GM18951 (cell line): ENCODE measurements around the gene P4HA3.

ENCODE experiments used
- POLR2A ChIP-seq: IDR thresholded peaks from 4 replicates; pipeline ENCODE4 v1.6.1; 2011; ENCODE audit warnings: mild to moderate bottlenecking; ENCODE audit not compliant: insufficient read length, insufficient read depth; ENCODE audit errors: extremely low read depth
- in situ Hi-C: fragments of 300-500 bp; cut with MboI; formaldehyde crosslinking; loops from one replicate; pipeline ENCODE4 v1.12.0; 2022; ENCODE audit warnings: low sequenced_read_pairs, mixed read lengths, inconsistent platforms; ENCODE audit not compliant: unreplicated experiment

P4HA3 gene

GRCh38 chr11:74297484-74297883 lies 14.0 kb downstream of the P4HA3 start:
- in situ Hi-C loops, result no loop called here
- no peak for TF ChIP-seq POLR2A

- no peak for TF ChIP-seq POLR2A
Observed at GRCh38 chr11:74288911-74289310, 22.5 kb downstream of the P4HA3 start.

GRCh38 chr11:74288161-74288560 lies 23.3 kb downstream of the P4HA3 start:
- no peak for TF ChIP-seq POLR2A
- in situ Hi-C loops, result no loop called here

More at GRCh38 chr11:74288911-74289310, 22.5 kb downstream of the P4HA3 start:
- in situ Hi-C loops, result no loop called here

GRCh38 chr11:74284466-74284865 lies 27.0 kb downstream of the P4HA3 start:
- in situ Hi-C loops, result no loop called here

GRCh38 chr11:74283580-74284180 lies 27.8 kb downstream of the P4HA3 start:
- in situ Hi-C loops, result no loop called here
- no peak for TF ChIP-seq POLR2A

More at GRCh38 chr11:74284466-74284865, 27.0 kb downstream of the P4HA3 start:
- TF ChIP-seq POLR2A, result no peak

GRCh38 chr11:74282914-74283371 lies 28.5 kb downstream of the P4HA3 start:
- in situ Hi-C loops, result no loop called here
- no peak for TF ChIP-seq POLR2A

- in situ Hi-C loops, result no loop called here
- TF ChIP-seq POLR2A, result no peak
Observed at GRCh38 chr11:74282421-74282820, 29.0 kb downstream of the P4HA3 start.

GRCh38 chr11:74280494-74280893 lies 30.9 kb downstream of the P4HA3 start:
- no peak for TF ChIP-seq POLR2A
- in situ Hi-C loops, result no loop called here

- in situ Hi-C loops, result no loop called here
- TF ChIP-seq POLR2A, result no peak
Observed at GRCh38 chr11:74279256-74279655, 32.2 kb downstream of the P4HA3 start.

GRCh38 chr11:74278721-74279161 lies 32.7 kb downstream of the P4HA3 start:
- TF ChIP-seq POLR2A, result no peak
- in situ Hi-C loops, result no loop called here

GRCh38 chr11:74278103-74278502 lies 33.3 kb downstream of the P4HA3 start:
- no peak for TF ChIP-seq POLR2A
- in situ Hi-C loops, result no loop called here

GRCh38 chr11:74276581-74276980 lies 34.9 kb downstream of the P4HA3 start:
- in situ Hi-C loops, result no loop called here
- no peak for TF ChIP-seq POLR2A

GRCh38 chr11:74272276-74272675 lies 39.2 kb downstream of the P4HA3 start:
- no peak for TF ChIP-seq POLR2A
- in situ Hi-C loops, result no loop called here

- in situ Hi-C loops, result no loop called here
- TF ChIP-seq POLR2A, result no peak
Observed at GRCh38 chr11:74269161-74269811, 42.2 kb downstream of the P4HA3 start.

- TF ChIP-seq POLR2A, result no peak
- in situ Hi-C loops, result no loop called here
Observed at GRCh38 chr11:74268456-74268855, 43.0 kb downstream of the P4HA3 start.

GRCh38 chr11:74267014-74267413 lies 44.4 kb downstream of the P4HA3 start:
- no peak for TF ChIP-seq POLR2A
- in situ Hi-C loops, result no loop called here
